H1 (cell line): ENCODE results near the gene SPATA16. TPM values are rescaled to one million over a fixed set of nuclear protein-coding genes. Genes with fewer than 3 reads are reported as not detected.

ENCODE experiments used
- CTCF ChIA-PET: fragments of 300-600 bp; sonication (Branson Sonifier 250); formaldehyde crosslinking; loops from one replicate; lab custom pipeline; 2021; ENCODE audit not compliant: partially characterized antibody; lab: Charles Lee
- POLR2A ChIA-PET: fragments of 300-600 bp; sonication (Branson Sonifier 250); formaldehyde crosslinking; loops from one replicate; lab custom pipeline; 2021; ENCODE audit warnings: inconsistent platforms; ENCODE audit not compliant: partially characterized antibody; lab: Charles Lee
- DNase-seq, 2 experiments: peaks; one replicate each; pipeline versions ENCODE4 v3.0.0 to v3.0.0-alpha.2; 2010 to 2022; ENCODE audit warnings: low spot score in 2 of 2, low read depth in 1 of 2, mixed read lengths in 1 of 2
- FAIRE-seq: peaks from 2 replicates; lab custom pipeline; 2011; peaks lifted over from hg19 to GRCh38; lab: Jason Lieb, UNC
- H2AFZ ChIP-seq: 2 replicates; pipeline ENCODE4 v1.8.1; 2012; ENCODE audit warnings: low read length, inconsistent platforms
- H2AK5ac ChIP-seq: 2 replicates; pipeline ENCODE4 v1.6.1; 2013; ENCODE audit warnings: low read depth, low read length
- H2BK120ac ChIP-seq: replicated peaks from 2 replicates; pipeline ENCODE3; 2013; ENCODE audit warnings: low read depth, low read length, inconsistent platforms
- H2BK12ac ChIP-seq: 2 replicates; pipeline ENCODE4 v1.6.1; 2013; ENCODE audit warnings: low read depth, low read length
- H2BK15ac ChIP-seq: 2 replicates; pipeline ENCODE4 v1.6.1; 2013; ENCODE audit warnings: low read length
- H2BK20ac ChIP-seq: 2 replicates; pipeline ENCODE4 v1.6.1; 2013; ENCODE audit warnings: low read length
- H2BK5ac ChIP-seq: 2 replicates; pipeline ENCODE4 v1.6.1; 2013; ENCODE audit warnings: low read depth, low read length
- H3K14ac ChIP-seq: 2 replicates; pipeline ENCODE4 v1.6.1; 2013; ENCODE audit warnings: inconsistent platforms; ENCODE audit not compliant: insufficient read length
- H3K18ac ChIP-seq: 2 replicates; pipeline ENCODE4 v1.6.1; 2013; ENCODE audit warnings: low read length; ENCODE audit errors: extremely low read depth
- H3K23ac ChIP-seq: 2 replicates; pipeline ENCODE4 v1.6.1; 2013; ENCODE audit warnings: inconsistent platforms; ENCODE audit not compliant: insufficient read length
- H3K23me2 ChIP-seq: 2 replicates; pipeline ENCODE4 v1.6.1; 2013; ENCODE audit warnings: low read depth, low read length
- H3K27ac ChIP-seq: 2 replicates; pipeline ENCODE4 v1.6.1; 2011; ENCODE audit warnings: low read depth, low read length, inconsistent platforms
- H3K27me3 ChIP-seq, 4 experiments: replicated peaks in 1 of 4; 1 replicate in 1 of 4; 2 replicates in 3 of 4; pipeline versions ENCODE4 v1.6.1 to v1.8.1; 2011 to 2013; ENCODE audit warnings: low read length in 3 of 4, mild to moderate bottlenecking in 3 of 4, inconsistent platforms in 2 of 4, mixed read lengths in 2 of 4, moderate library complexity in 1 of 4; ENCODE audit not compliant: control insufficient read depth in 3 of 4, insufficient read depth in 3 of 4; ENCODE audit errors: extremely low read depth in 1 of 4
- H3K36me3 ChIP-seq, 4 experiments: 2 replicates each; pipeline versions ENCODE4 v1.6.1 to v1.8.1; 2011 to 2013; ENCODE audit warnings: mild to moderate bottlenecking in 4 of 4, low read length in 3 of 4, moderate library complexity in 2 of 4, control low read depth in 1 of 4, inconsistent platforms in 1 of 4; ENCODE audit not compliant: insufficient read depth in 4 of 4, control insufficient read depth in 2 of 4
- H3K4ac ChIP-seq: replicated peaks from 2 replicates; pipeline ENCODE3; 2013; ENCODE audit warnings: low read length, low read depth, mixed read lengths, inconsistent platforms; ENCODE audit not compliant: insufficient read length
- H3K4me1 ChIP-seq, 4 experiments: replicated peaks in 1 of 4; 1 replicate in 1 of 4; 2 replicates in 3 of 4; pipeline versions ENCODE4 v1.6.1 to v1.8.1; 2011 to 2013; ENCODE audit warnings: low read length in 3 of 4, inconsistent platforms in 2 of 4, mixed read lengths in 1 of 4; ENCODE audit not compliant: insufficient read depth in 4 of 4, control insufficient read depth in 3 of 4
- H3K4me2 ChIP-seq, 2 experiments: 2 replicates each; pipeline versions ENCODE4 v1.6.1 to v1.8.1; 2011 to 2013; ENCODE audit warnings: low read depth in 2 of 2, low read length in 2 of 2, control low read depth in 1 of 2, inconsistent platforms in 1 of 2, mild to moderate bottlenecking in 1 of 2; ENCODE audit not compliant: insufficient read depth in 1 of 2
- H3K4me3 ChIP-seq, 4 experiments: fragments of 200-600, 300-600 bp in 1 of 4; sonication (generic), shearing (Covaris generic), sonication (Bioruptor Twin) in 1 of 4; 2 replicates each; pipeline versions ENCODE4 v1.5.1 to v1.8.1; 2011 to 2016; ENCODE audit warnings: low read length in 4 of 4, low read depth in 3 of 4, control low read depth in 2 of 4, inconsistent platforms in 2 of 4, mild to moderate bottlenecking in 2 of 4, mixed read lengths in 1 of 4, moderate library complexity in 1 of 4; ENCODE audit not compliant: insufficient read depth in 2 of 4; ENCODE audit errors: extremely low read depth in 1 of 4
- H3K56ac ChIP-seq: replicated peaks from 2 replicates; pipeline ENCODE3; 2013; ENCODE audit warnings: low read depth, mild to moderate bottlenecking, mixed read lengths, low read length, inconsistent platforms; ENCODE audit not compliant: insufficient read length
- H3K79me1 ChIP-seq: 2 replicates; pipeline ENCODE4 v1.6.1; 2013; ENCODE audit warnings: low read depth, low read length, control low read depth
- H3K79me2 ChIP-seq, 2 experiments: 2 replicates each; pipeline versions ENCODE4 v1.6.1 to v1.8.1; 2012 to 2013; ENCODE audit warnings: low read length in 2 of 2, mild to moderate bottlenecking in 2 of 2, inconsistent platforms in 1 of 2; ENCODE audit not compliant: insufficient read depth in 2 of 2, control insufficient read depth in 1 of 2
- H3K9ac ChIP-seq, 4 experiments: replicated peaks in 1 of 4; 1 replicate in 1 of 4; 2 replicates in 3 of 4; pipeline versions ENCODE4 v1.6.1 to v1.8.1; 2011 to 2013; ENCODE audit warnings: low read depth in 3 of 4, low read length in 3 of 4, control low read depth in 2 of 4, mild to moderate bottlenecking in 2 of 4, moderate library complexity in 2 of 4, inconsistent platforms in 1 of 4; ENCODE audit errors: extremely low read depth in 1 of 4
- H3K9me3 ChIP-seq, 2 experiments: 2 replicates each; pipeline versions ENCODE4 v1.6.1 to v1.8.1; 2012 to 2013; ENCODE audit warnings: mild to moderate bottlenecking in 2 of 2, moderate library complexity in 2 of 2, control low read depth in 1 of 2, inconsistent platforms in 1 of 2, low read depth in 1 of 2, low read length in 1 of 2, mixed read lengths in 1 of 2; ENCODE audit not compliant: insufficient read depth in 2 of 2
- H4K20me1 ChIP-seq, 2 experiments: replicated peaks in 1 of 2; 2 replicates each; pipeline versions ENCODE3 to v1.8.1; 2011 to 2013; ENCODE audit warnings: inconsistent platforms in 2 of 2, low read length in 2 of 2, mild to moderate bottlenecking in 1 of 2; ENCODE audit not compliant: insufficient read depth in 2 of 2, control insufficient read depth in 1 of 2
- H4K5ac ChIP-seq: 2 replicates; pipeline ENCODE4 v1.6.1; 2013; ENCODE audit warnings: low read length, low read depth, mixed read lengths, inconsistent platforms; ENCODE audit not compliant: insufficient read length
- H4K8ac ChIP-seq: 2 replicates; pipeline ENCODE4 v1.8.0; 2013; ENCODE audit warnings: mild to moderate bottlenecking, moderate library complexity, low read length, inconsistent platforms; ENCODE audit not compliant: insufficient read depth; ENCODE audit errors: extremely low read depth
- H4K91ac ChIP-seq: replicated peaks from 2 replicates; pipeline ENCODE3; 2013; ENCODE audit warnings: low read length, mixed read lengths, inconsistent platforms; ENCODE audit not compliant: insufficient read length
- KDM5A ChIP-seq: fragments of 200-600 bp; IDR thresholded peaks from 2 replicates; pipeline ENCODE4 v1.7.1; 2012; ENCODE audit warnings: mild to moderate bottlenecking, low read length, inconsistent platforms, mixed read lengths
- RNF2 ChIP-seq: fragments of 200-900, 300-1000 bp; sonication (generic); IDR thresholded peaks from 2 replicates; pipeline ENCODE4 v1.7.1; 2016; ENCODE audit warnings: borderline replicate concordance, low read depth, mild to moderate bottlenecking, antibody characterized with exemption, low read length; ENCODE audit not compliant: poor library complexity, severe bottlenecking; ENCODE audit errors: missing control alignments
- SIN3A ChIP-seq, 2 experiments: IDR thresholded peaks in 1 of 2; conservative IDR thresholded peaks in 1 of 2; 2 replicates each; pipeline ENCODE4 v1.6.1; 2011 to 2012; ENCODE audit warnings: low read length in 2 of 2, improper control_type of control experiment in 1 of 2, low read depth in 1 of 2, mild to moderate bottlenecking in 1 of 2
- SP1 ChIP-seq: IDR thresholded peaks from 2 replicates; pipeline ENCODE4 v1.6.1; 2011; ENCODE audit warnings: low read depth, low read length
- SP2 ChIP-seq: IDR thresholded peaks from 2 replicates; pipeline ENCODE4 v1.6.1; 2012; ENCODE audit warnings: mild to moderate bottlenecking, low read length, inconsistent platforms
- TEAD4 ChIP-seq: IDR thresholded peaks from 2 replicates; pipeline ENCODE4 v1.6.1; 2012; ENCODE audit warnings: low read depth, low read length, inconsistent platforms, mixed read lengths
- WGBS, 2 experiments: shearing (Covaris generic) in 1 of 2; methylation state at CpG; one replicate each; pipeline versions ENCODE4 v1.1.6 to v1.1.7; 2013 to 2015; ENCODE audit warnings: low lambda C conversion rate in 2 of 2, mixed read lengths in 2 of 2, inconsistent platforms in 1 of 2, low coverage in 1 of 2, missing lambda C conversion rate in 1 of 2; ENCODE audit not compliant: insufficient replicate concordance in 2 of 2, insufficient coverage in 1 of 2, insufficient read length in 1 of 2; ENCODE audit errors: extremely low coverage in 1 of 2, missing lambda C conversion rate in 1 of 2; 5-methylcytosine and 5-hydroxymethylcytosine counted together
- polyA plus RNA-seq, 7 experiments: library from polyadenylated mRNA; depleted of rRNA in 3 of 7; stranded (reverse) in 5 of 7; unstranded in 2 of 7; fragments of >200 nt in 5 of 7; fragments of 200-250 nt in 2 of 7; gene quantifications; 1 replicate in 5 of 7; 2 replicates in 1 of 7; 4 replicates in 1 of 7; pipeline versions ENCODE4 v1.2.1 to v1.2.3, GENCODE V29; 2011 to 2013; ENCODE audit warnings: missing spikeins in 2 of 7, mixed read lengths in 2 of 7
- total RNA-seq: library from RNA; stranded (reverse); fragmentation: NEBNext Ultra II Directional; extraction: Animal tissue kit (Norgen Biotek cat#: 25700); gene quantifications from 2 replicates; pipeline ENCODE4 v1.2.1, GENCODE V29; 2021

The SPATA16 gene
- total and polyA plus RNA-seq, 2 of the 8 experiments (the other 6 are each of a cell fraction or from before 2014, with no cell fraction given) = 0.05 to 2.7 TPM

DNA sequence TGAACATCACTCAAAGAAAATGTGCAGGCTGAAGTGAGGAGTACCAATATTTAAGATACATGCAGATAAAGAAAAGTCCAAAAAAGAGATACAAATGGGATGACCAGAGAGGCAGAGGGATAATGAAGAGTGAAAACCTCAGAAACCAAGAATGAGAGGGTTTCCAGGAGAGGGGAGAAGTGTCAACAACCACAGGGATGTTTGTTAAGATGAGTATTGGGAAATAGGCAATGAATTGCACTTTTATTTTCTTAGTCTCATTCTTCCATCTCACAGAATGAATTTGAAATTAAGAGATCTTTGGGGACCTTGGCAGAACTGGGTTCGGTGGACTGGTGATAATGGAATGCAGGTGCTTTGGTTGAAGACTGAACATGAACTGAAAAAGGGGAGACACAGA lies 288.0 kb downstream of the SPATA16 start:
- FAIRE-seq (no peak), DNase-seq (no peak)
- no peak overlapping the region for H4K5ac ChIP-seq
- CTCF ChIA-PET = interaction anchor here (1.0 to 1.3 kb wide), 2 partner anchors 12 to 109 kb away, joined by 3 read pairs; no protein-coding TSS in a partner anchor
- no peak overlapping the region for H3K14ac ChIP-seq
- no peak overlapping the region for H2AK5ac ChIP-seq
- H3K79me1 ChIP-seq = no peaks in the 10 kb centered on the region
- H3K27ac ChIP-seq = no peak overlapping the region
- peak overlapping the region; percentile 62 for H2BK120ac ChIP-seq
- no peaks in the 10 kb centered on the region for H3K9me3 ChIP-seq
- H3K4me2 ChIP-seq = peak overlapping the region in 1 of 2 experiments; percentile 38; a peak in 1 of 4 replicates
- no peak overlapping the region for H4K8ac ChIP-seq
- no peak overlapping the region for H3K23ac ChIP-seq
- H2AFZ ChIP-seq = no peak overlapping the region
- no peaks in the 10 kb centered on the region for H3K23me2 ChIP-seq
- no peak overlapping the region for H3K4ac ChIP-seq
- no peaks in the 10 kb centered on the region for H4K20me1 ChIP-seq
- no peak overlapping the region for H3K56ac ChIP-seq
- no peak overlapping the region for H2BK12ac ChIP-seq
- peaks cover 0 to 3% (median 0%) of the 10 kb centered on the region in 4 experiments; a peak in 3 of 7 replicates for H3K27me3 ChIP-seq
- no peak overlapping the region for H3K18ac ChIP-seq
- H2BK15ac ChIP-seq = no peak overlapping the region
- no peak overlapping the region for H3K4me3 ChIP-seq
- H4K91ac ChIP-seq = peak overlapping the region; percentile 10
- 71% methylated on average over 1 of the region's 1 CpG; no CpG with 5 or more reads in 1 of the 2 experiments for WGBS, 2 experiments
- H2BK20ac ChIP-seq = peak overlapping the region; percentile 80; the same call in 1 of the 2 replicates
- H3K9ac ChIP-seq = no peak overlapping the region
- TF ChIP-seq TEAD4 = no peak
- TF ChIP-seq SP2 = no peak
- no peak for TF ChIP-seq SP1
- TF ChIP-seq KDM5A = no peak
- no peak for TF ChIP-seq RNF2
- no peak for TF ChIP-seq SIN3A (conservative IDR thresholded peaks at IDR 0.05 in 1 of 2, IDR thresholded peaks at IDR 0.05 in 1 of 2; ENCODE audit: low read depth in 1 of 2, low read length in 2 of 2)
- POLR2A ChIA-PET = no interaction called here
- no peak overlapping the region for H2BK5ac ChIP-seq
- no peaks in the 10 kb centered on the region for H3K79me2 ChIP-seq
- no peaks in the 10 kb centered on the region for H3K36me3 ChIP-seq
- peaks cover 0 to 20% (median 14%) of the 10 kb centered on the region in 4 experiments; a peak in 4 of 7 replicates for H3K4me1 ChIP-seq
